Esophagus (tissue), 2 donors: Measurements from ENCODE around the gene RIC1. TPM values are rescaled to one million over a fixed set of nuclear protein-coding genes. Genes with fewer than 3 reads are reported as not detected.

Source experiments
- H3K27ac ChIP-seq, 2 donors: one replicate each; pipeline ENCODE4 v1.5.1; 2013; ENCODE audit warnings: low read depth in 2 of 2, mild to moderate bottlenecking in 2 of 2, inconsistent platforms in 1 of 2, low read length in 1 of 2, moderate library complexity in 1 of 2
- H3K27me3 ChIP-seq, 2 donors: one replicate each; pipeline ENCODE4 v1.6.1; 2013; ENCODE audit warnings: low read length in 2 of 2, control low read depth in 1 of 2, mild to moderate bottlenecking in 1 of 2; ENCODE audit not compliant: insufficient read depth in 2 of 2, control insufficient read depth in 1 of 2
- H3K36me3 ChIP-seq, 2 donors: one replicate each; pipeline ENCODE4 v1.6.1; 2013; ENCODE audit warnings: low read length in 1 of 2; ENCODE audit not compliant: control insufficient read depth in 2 of 2, insufficient read depth in 2 of 2
- H3K4me1 ChIP-seq, 2 donors: one replicate each; pipeline ENCODE4 v1.6.1; 2013; ENCODE audit warnings: low read length in 1 of 2; ENCODE audit not compliant: control insufficient read depth in 2 of 2, insufficient read depth in 2 of 2
- H3K4me3 ChIP-seq, 2 donors: one replicate each; pipeline ENCODE4 v1.5.1; 2013; ENCODE audit warnings: low read length in 2 of 2, mild to moderate bottlenecking in 2 of 2, low read depth in 1 of 2, moderate library complexity in 1 of 2
- H3K9me3 ChIP-seq, 2 donors: one replicate each; pipeline ENCODE4 v1.6.1; 2013; ENCODE audit warnings: mild to moderate bottlenecking in 2 of 2, low read depth in 1 of 2, low read length in 1 of 2, moderate library complexity in 1 of 2; ENCODE audit not compliant: control insufficient read depth in 2 of 2, insufficient read depth in 1 of 2
- WGBS, 2 donors: extraction: QIAGEN DNeasy Blood & Tissue Kit; methylation state at CpG; one replicate each; pipeline ENCODE4 v1.1.7; 2013; 5-methylcytosine and 5-hydroxymethylcytosine counted together
- polyA plus RNA-seq, 2 donors: library from polyadenylated mRNA; stranded (reverse); fragments of 200-250 nt; gene quantifications; one replicate each; pipeline ENCODE4 v1.2.3, GENCODE V29; 2013
- donor health status: healthy with polysubstance abuse.
- donor health status: Bipolar disorder and iron deficiency.

RIC1 gene
- polyA plus RNA-seq, 2 donors: 4.3 to 5.8 TPM

GRCh38 chr9:5631026-5631425 is 2.1 kb downstream of the RIC1 start:
- Histone ChIP-seq H3K27ac (no peak overlapping the region), H3K4me3 (no peak overlapping the region), H3K27me3 (no peaks in the 10 kb centered on the region), H3K36me3 (no peaks in the 10 kb centered on the region), H3K4me1 (peaks cover 0 to 2% of the 10 kb centered on the region in 2 donors), H3K9me3 (peaks cover 0 to 2% of the 10 kb centered on the region in 2 donors)
- WGBS, 2 donors: 46 to 65% methylated on average over 1 of the region's 1 CpG

- Histone ChIP-seq H3K27me3 (no peaks in the 10 kb centered on the region), H3K36me3 (no peaks in the 10 kb centered on the region), H3K27ac (no peak overlapping the region), H3K4me3 (no peak overlapping the region), H3K4me1 (no peaks in the 10 kb centered on the region), H3K9me3 (peaks cover 0 to 2% of the 10 kb centered on the region in 2 donors)
- 87% methylated on average over 3 of the region's 3 CpGs for WGBS, 2 donors
These were observed 3.6 kb downstream of the RIC1 start for GRCh38 chr9:5632540-5632939.

- no peaks in the 10 kb centered on the region for H3K36me3 ChIP-seq
- peaks cover 0 to 2% of the 10 kb centered on the region in 2 donors for H3K9me3 ChIP-seq
- WGBS, 2 donors: 58 to 61% methylated on average over 2 of the region's 2 CpGs
- no peak overlapping the region for H3K4me3 ChIP-seq
- H3K27ac ChIP-seq: no peak overlapping the region
- no peaks in the 10 kb centered on the region for H3K4me1 ChIP-seq
- H3K27me3 ChIP-seq: no peaks in the 10 kb centered on the region
These were observed 4.3 kb downstream of the RIC1 start for GRCh38 chr9:5633243-5633642.

- Histone ChIP-seq H3K36me3 (no peaks in the 10 kb centered on the region), H3K27ac (no peak overlapping the region), H3K27me3 (no peaks in the 10 kb centered on the region), H3K9me3 (peaks cover 0 to 2% of the 10 kb centered on the region in 2 donors), H3K4me1 (no peaks in the 10 kb centered on the region), H3K4me3 (no peak overlapping the region)
- 98% methylated on average over 4 of the region's 4 CpGs for WGBS, 2 donors
These were observed 6.5 kb downstream of the RIC1 start for GRCh38 chr9:5635390-5635789.

GRCh38 chr9:5639816-5640215 is 10.9 kb downstream of the RIC1 start:
- Histone ChIP-seq H3K4me1 (no peaks in the 10 kb centered on the region), H3K36me3 (no peaks in the 10 kb centered on the region), H3K27ac (no peak overlapping the region), H3K27me3 (no peaks in the 10 kb centered on the region), H3K9me3 (peaks cover 0 to 2% of the 10 kb centered on the region in 2 donors), H3K4me3 (no peak overlapping the region)
- 97 to 98% methylated on average over 1 of the region's 1 CpG for WGBS, 2 donors

- Histone ChIP-seq H3K4me3 (no peak overlapping the region), H3K9me3 (no peaks in the 10 kb centered on the region), H3K36me3 (no peaks in the 10 kb centered on the region), H3K27me3 (no peaks in the 10 kb centered on the region), H3K4me1 (no peaks in the 10 kb centered on the region), H3K27ac (no peak overlapping the region)
- whole genome bisulfite sequencing, 2 donors: 85% methylated on average over 2 of the region's 2 CpGs; no CpG with 5 or more reads in 1 of the 2 donors
These were observed 13.3 kb downstream of the RIC1 start for GRCh38 chr9:5642170-5642569.

GRCh38 chr9:5643005-5643624 is 14.2 kb downstream of the RIC1 start:
- H3K36me3 ChIP-seq: no peaks in the 10 kb centered on the region
- H3K27ac ChIP-seq: no peak overlapping the region
- no peaks in the 10 kb centered on the region for H3K4me1 ChIP-seq
- H3K27me3 ChIP-seq: no peaks in the 10 kb centered on the region
- H3K4me3 ChIP-seq: no peak overlapping the region
- no peaks in the 10 kb centered on the region for H3K9me3 ChIP-seq

- H3K27ac ChIP-seq: no peak overlapping the region
- H3K9me3 ChIP-seq: no peaks in the 10 kb centered on the region
- no peaks in the 10 kb centered on the region for H3K36me3 ChIP-seq
- WGBS, 2 donors: 54 to 80% methylated on average over 1 of the region's 1 CpG
- no peaks in the 10 kb centered on the region for H3K27me3 ChIP-seq
- H3K4me3 ChIP-seq: no peak overlapping the region
- no peaks in the 10 kb centered on the region for H3K4me1 ChIP-seq
These were observed 15.6 kb downstream of the RIC1 start for GRCh38 chr9:5644501-5644900.

GRCh38 chr9:5646116-5646515 is 17.2 kb downstream of the RIC1 start:
- Histone ChIP-seq H3K36me3 (no peaks in the 10 kb centered on the region), H3K27ac (no peak overlapping the region), H3K4me1 (no peaks in the 10 kb centered on the region), H3K4me3 (no peak overlapping the region), H3K27me3 (no peaks in the 10 kb centered on the region), H3K9me3 (peaks cover 0 to 2% of the 10 kb centered on the region in 2 donors)
- WGBS, 2 donors: 89 to 93% methylated on average over 3 of the region's 3 CpGs

- H3K27me3 ChIP-seq: no peaks in the 10 kb centered on the region
- no peaks in the 10 kb centered on the region for H3K4me1 ChIP-seq
- H3K36me3 ChIP-seq: no peaks in the 10 kb centered on the region
- H3K9me3 ChIP-seq: peaks cover 0 to 2% of the 10 kb centered on the region in 2 donors
- H3K4me3 ChIP-seq: no peak overlapping the region
- 97 to 99% methylated on average over 2 of the region's 2 CpGs for WGBS, 2 donors
- no peak overlapping the region for H3K27ac ChIP-seq
These were observed 21.6 kb downstream of the RIC1 start for GRCh38 chr9:5650356-5651105.
